ENCODE data around the gene EMC10. TPM values are rescaled to one million over a fixed set of nuclear protein-coding genes. Genes with fewer than 3 reads are reported as not detected.

The EMC10 gene
- total RNA-seq, 1 experiment from 2014 or later, result 228 TPM

- Histone ChIP-seq H3K9me2 (replicated peaks; ENCODE audit: low read length) (no peaks in the 10 kb centered on the region), H3K36me3 (ENCODE audit: low read depth, low read length) (peaks cover 28% of the 10 kb centered on the region), H3K9ac (ENCODE audit: low read length) (no peak overlapping the region), H3K4me2 (ENCODE audit: low read length) (peak overlapping the region; percentile 91), H3K79me2 (ENCODE audit: low read length) (peaks cover 31% of the 10 kb centered on the region), H3K9me3 (ENCODE audit: low read length) (no peaks in the 10 kb centered on the region), H2AFZ (ENCODE audit: low read length) (no peak overlapping the region), H3K27me3 (ENCODE audit: low read length) (no peaks in the 10 kb centered on the region), H3F3A (ENCODE audit: low read length, unreplicated experiment) (no peaks in the 10 kb centered on the region), H3K4me1 (ENCODE audit: insufficient read depth, low read length) (peaks cover 8% of the 10 kb centered on the region), H3K27ac (ENCODE audit: low read length) (no peak overlapping the region), H3K4me3 (ENCODE audit: low read length) (peak overlapping the region; percentile 86; the same call in 1 of the 2 replicates), H4K20me1 (ENCODE audit: low read length) (peaks cover 21% of the 10 kb centered on the region)
- intact Hi-C loops (cut with micrococcal nuclease), result no loop called here
- no TSS peak for BruUV-seq (replicated peaks)
- ChIA-PET POLR2A (ENCODE audit: unreplicated experiment) (interaction anchor here (0.7 kb wide), 1 partner anchor 9 kb away, joined by 5 read pairs; no protein-coding TSS in a partner anchor), CTCF (no interaction called here)
- no peak for TF ChIP-seq EZH2 (IDR thresholded peaks at IDR 0.05; ENCODE audit: low read length, unreplicated experiment)
- TF ChIP-seq, protein P1, sequence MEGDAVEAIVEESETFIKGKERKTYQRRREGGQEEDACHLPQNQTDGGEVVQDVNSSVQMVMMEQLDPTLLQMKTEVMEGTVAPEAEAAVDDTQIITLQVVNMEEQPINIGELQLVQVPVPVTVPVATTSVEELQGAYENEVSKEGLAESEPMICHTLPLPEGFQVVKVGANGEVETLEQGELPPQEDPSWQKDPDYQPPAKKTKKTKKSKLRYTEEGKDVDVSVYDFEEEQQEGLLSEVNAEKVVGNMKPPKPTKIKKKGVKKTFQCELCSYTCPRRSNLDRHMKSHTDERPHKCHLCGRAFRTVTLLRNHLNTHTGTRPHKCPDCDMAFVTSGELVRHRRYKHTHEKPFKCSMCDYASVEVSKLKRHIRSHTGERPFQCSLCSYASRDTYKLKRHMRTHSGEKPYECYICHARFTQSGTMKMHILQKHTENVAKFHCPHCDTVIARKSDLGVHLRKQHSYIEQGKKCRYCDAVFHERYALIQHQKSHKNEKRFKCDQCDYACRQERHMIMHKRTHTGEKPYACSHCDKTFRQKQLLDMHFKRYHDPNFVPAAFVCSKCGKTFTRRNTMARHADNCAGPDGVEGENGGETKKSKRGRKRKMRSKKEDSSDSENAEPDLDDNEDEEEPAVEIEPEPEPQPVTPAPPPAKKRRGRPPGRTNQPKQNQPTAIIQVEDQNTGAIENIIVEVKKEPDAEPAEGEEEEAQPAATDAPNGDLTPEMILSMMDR (conservative IDR thresholded peaks at IDR 0.05; ENCODE audit: low read depth, low read length), result no peak
- TF ChIP-seq EZH2phosphoT487 (IDR thresholded peaks at IDR 0.05; ENCODE audit: borderline replicate concordance, low read length), result no peak
- DNase-seq, result no peak
- no peak for ATAC-seq
Measured at GRCh38 chr19:50477751-50478515, 1.6 kb downstream of the EMC10 start.

GRCh38 chr19:50478901-50479715 is 2.8 kb downstream of the EMC10 start:
- TF ChIP-seq, protein P1 (conservative IDR thresholded peaks at IDR 0.05; ENCODE audit: low read depth, low read length), result peak; percentile 80
- no peak for TF ChIP-seq EZH2 (IDR thresholded peaks at IDR 0.05; ENCODE audit: low read length, unreplicated experiment)
- TF ChIP-seq EZH2phosphoT487 (IDR thresholded peaks at IDR 0.05; ENCODE audit: borderline replicate concordance, low read length), result no peak
- CTCF ChIA-PET, result no interaction called here
- no peak overlapping the region for H3K4me2 ChIP-seq (ENCODE audit: low read length)
- H3K9ac ChIP-seq (ENCODE audit: low read length), result no peak overlapping the region
- no peaks in the 10 kb centered on the region for H3K27me3 ChIP-seq (ENCODE audit: low read length)
- POLR2A ChIA-PET (ENCODE audit: unreplicated experiment), result no interaction called here
- no peak overlapping the region for H3K4me3 ChIP-seq (ENCODE audit: low read length)
- intact Hi-C loops (cut with micrococcal nuclease), result no loop called here
- DNase-seq, result peak; percentile 38
- peaks cover 8% of the 10 kb centered on the region for H3K4me1 ChIP-seq (ENCODE audit: insufficient read depth, low read length)
- no TSS peak for BruUV-seq (replicated peaks)
- no peak for ATAC-seq
- H3K9me2 ChIP-seq (replicated peaks; ENCODE audit: low read length), result no peaks in the 10 kb centered on the region
- H3F3A ChIP-seq (ENCODE audit: low read length, unreplicated experiment), result no peaks in the 10 kb centered on the region
- H4K20me1 ChIP-seq (ENCODE audit: low read length), result peaks cover 21% of the 10 kb centered on the region
- no peak overlapping the region for H2AFZ ChIP-seq (ENCODE audit: low read length)
- H3K27ac ChIP-seq (ENCODE audit: low read length), result no peak overlapping the region
- H3K9me3 ChIP-seq (ENCODE audit: low read length), result no peaks in the 10 kb centered on the region
- H3K36me3 ChIP-seq (ENCODE audit: low read depth, low read length), result peaks cover 37% of the 10 kb centered on the region
- peaks cover 31% of the 10 kb centered on the region for H3K79me2 ChIP-seq (ENCODE audit: low read length)
